Measurements from ENCODE around the gene LANCL2.
"Not testable (repeated sequence)": the region's sequence is repeated elsewhere in the genome, so short reads cannot be mapped to it uniquely, and the experiment has no call there.

LANCL2 gene

DNA sequence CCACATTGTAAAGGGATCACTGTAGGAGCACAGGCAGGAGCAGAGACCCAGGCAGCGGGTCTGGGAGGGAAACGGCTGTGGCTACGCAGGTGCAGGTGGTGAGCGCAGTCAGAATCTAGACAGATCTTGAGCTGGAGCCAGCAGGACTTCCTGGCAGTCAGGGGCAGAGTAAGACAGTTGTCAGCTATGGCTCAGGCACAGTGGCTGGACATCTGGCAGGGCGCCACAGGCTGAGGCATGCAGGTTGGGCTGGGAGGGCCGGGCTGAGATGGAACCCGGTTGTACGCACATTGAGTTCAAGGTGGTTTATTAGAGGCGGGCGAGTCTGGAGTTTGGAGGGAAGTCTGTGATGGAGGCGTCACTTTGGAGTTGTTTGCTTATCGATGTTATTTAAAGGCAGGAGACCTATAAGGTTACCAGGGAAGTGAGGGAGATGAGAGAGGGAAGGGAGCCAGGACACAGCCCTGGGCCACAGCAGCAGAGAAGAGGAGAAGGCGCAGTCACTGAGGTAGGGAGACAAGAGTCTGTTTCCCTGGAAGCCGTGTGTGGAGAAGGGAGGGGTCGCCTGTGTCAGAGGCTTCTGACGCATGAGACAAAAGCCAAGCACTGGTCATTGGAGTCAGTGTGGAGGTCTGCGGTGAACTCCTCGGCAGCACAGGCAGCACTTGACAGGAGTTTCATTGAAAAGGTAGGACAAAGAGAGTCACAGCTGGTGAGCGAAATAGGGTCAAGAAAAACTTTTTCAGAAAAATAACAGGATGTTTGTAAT is 73.8 kb downstream of the LANCL2 start:
- DNase-seq: no peak

DNA sequence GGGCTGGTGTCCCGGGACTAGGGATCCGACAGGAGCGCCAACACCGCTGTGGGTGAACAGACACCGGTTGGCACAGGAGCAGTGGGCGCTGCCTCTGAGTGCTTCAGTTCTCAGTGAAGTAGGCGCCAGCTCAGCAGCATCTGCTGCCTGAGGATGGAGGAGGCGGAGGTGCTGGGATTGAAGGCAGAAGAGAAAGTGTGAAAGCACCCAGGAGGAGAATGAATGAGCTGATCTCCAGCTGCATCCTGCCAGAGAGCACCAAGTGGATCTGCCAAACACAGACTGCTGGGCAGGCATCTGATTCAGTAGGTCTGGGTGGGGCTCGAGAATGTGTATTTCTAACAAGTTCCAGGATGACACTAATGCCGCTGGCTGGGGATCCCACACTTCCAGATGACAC is 74.5 kb downstream of the LANCL2 start:
- no peak for DNase-seq

DNA sequence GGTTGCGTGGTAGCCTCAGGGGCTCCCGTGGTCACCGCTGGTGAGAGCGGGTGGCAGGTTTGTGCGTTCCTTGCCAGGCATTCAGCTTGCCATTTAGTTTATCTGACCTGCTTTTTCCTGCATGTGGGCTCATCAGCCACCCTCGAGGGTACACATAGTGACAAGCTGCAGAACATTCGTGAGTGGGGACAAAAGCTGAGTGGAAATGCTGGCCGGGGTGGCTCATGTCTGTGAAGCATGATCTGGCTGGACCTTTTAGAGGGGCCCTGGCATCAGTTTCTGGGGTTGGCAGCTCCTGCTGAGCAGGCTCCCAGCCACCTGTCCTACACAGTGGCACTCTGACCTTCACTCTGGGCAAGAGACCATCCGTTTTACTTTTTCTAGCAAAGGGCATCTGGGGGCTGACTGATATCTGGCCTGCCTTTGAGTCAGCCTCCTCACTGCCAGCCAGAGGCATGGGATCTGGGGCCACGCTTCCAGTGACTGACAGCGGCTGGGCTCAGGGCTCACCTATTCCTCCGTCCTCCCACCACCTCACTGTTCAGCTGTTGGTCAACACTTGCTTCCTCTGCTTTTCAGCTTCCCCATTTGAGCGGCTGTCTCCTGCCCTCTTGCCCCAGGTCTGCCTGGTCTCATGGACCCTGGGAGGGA is 75.0 kb downstream of the LANCL2 start:
- no peak for DNase-seq

DNA sequence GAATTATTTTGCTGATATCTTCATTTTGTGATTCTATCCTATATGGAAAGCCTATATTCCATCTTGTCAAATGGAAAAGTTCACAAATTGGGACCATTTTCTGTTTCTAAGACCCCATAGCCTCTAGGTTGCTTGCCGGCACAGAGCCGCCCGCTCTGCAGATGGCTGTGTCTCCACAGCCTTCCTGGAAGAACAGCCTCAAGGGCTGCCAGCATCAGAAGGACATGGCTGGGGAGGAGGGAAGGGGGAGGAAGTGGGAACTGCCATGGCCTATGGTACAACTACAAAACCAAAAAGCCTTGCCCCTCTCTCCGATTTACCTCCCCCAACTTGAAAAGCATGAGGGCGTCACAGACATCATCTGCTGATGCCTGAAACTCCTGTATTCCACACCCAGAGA is 75.9 kb downstream of the LANCL2 start:
- DNase-seq: no peak

DNA sequence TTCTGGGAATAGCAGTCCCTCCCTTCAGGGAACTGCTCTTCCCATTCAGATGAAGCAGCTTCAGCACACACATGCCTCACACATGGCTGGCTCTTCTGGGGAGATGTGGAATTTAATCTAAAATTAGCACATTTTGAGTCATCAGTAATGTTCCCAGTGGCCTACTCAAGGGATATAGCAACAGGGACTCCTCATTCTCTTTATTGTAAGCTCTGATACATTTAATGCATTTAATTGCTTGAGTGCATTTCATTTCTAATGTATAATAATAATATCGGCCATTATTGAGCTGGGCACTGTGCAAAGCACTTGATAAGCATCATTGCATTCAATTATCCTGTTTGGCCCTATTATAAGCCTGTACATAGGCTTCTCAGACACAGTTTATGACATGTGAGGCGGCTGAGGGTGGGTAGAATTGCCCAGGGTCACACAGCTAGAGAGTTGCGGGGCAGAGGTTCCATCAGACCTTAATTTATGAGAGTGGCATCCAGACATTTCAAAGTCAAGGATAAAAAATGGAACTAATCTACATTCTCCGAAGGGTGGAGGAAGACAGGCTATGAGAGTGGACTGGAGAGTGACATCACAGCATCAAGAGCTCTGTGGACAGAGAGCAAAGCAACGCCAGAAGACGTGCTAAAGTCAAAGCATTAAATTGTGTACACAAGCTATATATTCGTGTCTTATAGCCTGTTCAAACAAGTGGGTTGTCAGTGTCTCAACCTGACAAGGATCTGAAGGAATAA is 76.8 kb downstream of the LANCL2 start:
- no peak for DNase-seq

DNA sequence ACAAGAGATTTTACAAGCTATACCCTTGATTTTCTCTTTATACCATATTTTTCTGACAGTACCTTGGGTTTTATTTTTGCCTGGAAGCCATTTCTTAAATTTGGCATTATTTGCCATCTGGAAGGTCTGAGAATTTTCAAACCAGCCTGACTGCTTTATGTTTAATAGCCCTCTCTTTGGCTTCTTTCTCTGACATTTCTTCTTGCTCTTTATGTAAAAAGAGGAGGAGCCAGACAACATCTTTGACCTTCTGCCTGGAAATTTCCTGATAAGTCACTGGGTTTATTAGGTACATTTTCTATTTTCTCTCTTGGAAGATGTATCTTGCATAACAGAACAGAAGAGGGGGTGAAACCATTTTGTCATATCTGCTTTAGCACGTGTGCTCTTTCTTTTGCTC is 79.6 kb downstream of the LANCL2 start:
- no peak for DNase-seq

DNA sequence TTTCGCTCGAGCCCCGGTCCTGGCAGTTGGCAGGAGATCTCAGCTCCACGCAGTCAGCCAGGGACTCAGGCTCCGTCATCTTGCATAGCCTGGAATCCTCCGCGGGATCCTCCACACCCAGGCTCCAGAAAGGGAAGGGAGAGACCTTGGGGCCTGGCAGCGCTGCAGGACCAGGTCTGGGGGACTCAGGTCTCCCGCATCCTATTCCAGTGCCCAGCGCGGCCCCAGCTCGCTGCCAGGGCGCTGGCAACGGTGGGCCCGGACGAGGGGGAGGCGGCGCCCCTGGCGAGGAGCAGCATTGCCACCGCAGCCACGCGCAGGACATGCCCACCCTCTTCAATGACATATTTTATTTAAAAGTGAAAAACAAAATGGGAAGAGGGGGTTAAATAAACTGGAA is 83.4 kb downstream of the LANCL2 start:
- DNase-seq: no peak

DNA sequence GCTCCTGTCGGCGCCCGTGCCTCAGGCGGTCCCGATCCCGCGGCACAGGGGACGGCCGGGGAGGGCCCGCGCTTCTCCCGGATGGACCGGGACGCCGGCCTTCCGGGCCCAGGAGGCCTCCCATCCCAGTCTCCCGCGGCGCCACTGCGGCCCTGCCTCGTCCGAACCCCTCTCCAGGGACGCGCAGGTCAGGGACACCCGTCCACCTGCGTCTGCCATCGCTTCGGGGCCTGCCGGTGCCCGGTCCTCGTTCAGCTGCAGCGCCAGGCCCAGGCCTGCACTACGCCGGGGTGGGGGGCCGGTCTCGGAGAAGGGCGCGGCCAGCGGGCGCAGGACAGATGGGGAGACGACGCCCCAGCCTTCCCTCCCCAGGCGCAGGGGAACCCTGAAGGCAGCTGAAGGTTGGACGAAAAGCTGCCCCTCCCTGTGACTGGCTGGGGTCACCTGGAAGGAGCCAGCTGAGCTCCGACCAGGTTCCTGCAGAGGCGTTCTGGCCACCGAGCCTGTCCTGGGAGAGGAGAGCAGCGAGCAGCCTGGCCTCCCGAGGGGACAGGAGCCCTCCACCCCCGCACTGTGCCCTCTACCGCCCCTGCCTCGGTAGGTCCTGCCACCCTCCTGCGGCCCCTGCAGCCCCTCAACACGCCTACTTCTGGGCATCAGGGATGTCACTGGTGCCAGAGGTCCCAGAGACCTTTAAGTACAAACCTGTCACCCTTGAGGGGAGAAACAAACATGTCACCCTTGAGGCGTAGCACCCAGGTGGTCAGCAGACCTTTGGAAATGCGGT is 84.3 kb downstream of the LANCL2 start:
- no peak for DNase-seq

DNA sequence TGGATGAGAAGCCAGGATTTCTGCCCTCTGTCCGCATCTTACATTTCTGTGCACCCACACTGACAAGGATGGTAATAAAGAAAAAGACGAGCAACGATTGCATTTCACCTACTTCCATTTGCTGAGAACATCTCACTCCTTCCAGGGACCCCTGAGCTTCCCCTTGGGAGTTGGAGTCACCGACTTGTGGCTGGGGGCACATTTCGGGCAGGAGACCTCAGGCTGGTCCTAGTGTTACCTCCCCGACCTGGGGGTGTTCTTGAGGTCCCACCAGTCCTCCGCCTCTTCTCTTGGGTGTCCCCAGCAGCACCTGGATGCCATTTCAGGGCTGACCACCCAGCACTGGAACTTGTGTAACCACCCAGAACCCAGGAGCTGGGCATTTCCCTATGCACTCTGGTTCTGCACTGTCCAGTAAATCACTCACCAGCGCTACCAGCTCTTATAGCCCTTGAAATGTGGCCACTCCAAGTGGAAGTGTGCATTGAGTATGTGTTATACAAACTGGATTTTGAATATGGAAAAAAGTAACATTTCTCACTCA is 84.9 kb downstream of the LANCL2 start:
- DNase-seq: no peak

DNA sequence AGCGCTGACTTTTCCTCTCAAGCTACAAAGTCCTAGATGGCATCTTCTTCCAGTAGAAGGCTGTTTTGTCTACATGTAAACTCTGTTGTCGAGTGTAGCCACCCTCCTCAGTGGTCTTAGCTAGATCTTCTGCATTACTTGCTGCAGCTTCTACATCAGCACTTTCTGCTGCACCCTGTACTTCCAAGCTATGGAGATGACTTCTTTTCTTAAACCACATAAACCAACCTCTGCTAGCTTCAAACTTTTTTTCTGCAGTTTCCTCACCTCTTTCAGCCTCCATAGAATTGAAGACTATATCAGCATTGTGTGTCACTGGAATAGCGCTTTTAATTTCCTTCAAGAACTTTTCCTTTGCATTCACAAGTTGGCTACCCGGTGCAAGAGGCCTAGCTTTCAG is 87.8 kb downstream of the LANCL2 start:
- no peak for DNase-seq

DNA sequence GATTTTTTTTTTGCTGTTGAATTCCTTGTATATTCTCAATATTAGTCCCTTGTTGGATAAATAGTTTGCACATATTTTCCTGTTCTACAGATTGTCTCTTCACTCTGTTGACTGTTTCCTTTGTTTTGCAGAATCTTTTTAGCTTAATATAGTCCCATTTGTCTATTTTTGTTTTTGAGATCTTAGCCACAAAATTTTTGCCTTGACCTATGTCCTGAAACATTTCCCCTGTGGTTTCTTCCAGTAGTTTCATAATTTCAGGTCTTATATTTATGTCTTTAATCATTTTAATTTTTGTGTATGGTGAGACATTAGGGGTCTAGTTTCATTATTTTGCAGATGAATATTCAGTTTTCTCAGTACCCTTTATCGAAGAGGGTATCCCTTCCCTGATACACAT is 92.7 kb downstream of the LANCL2 start:
- DNase-seq: no peak

DNA sequence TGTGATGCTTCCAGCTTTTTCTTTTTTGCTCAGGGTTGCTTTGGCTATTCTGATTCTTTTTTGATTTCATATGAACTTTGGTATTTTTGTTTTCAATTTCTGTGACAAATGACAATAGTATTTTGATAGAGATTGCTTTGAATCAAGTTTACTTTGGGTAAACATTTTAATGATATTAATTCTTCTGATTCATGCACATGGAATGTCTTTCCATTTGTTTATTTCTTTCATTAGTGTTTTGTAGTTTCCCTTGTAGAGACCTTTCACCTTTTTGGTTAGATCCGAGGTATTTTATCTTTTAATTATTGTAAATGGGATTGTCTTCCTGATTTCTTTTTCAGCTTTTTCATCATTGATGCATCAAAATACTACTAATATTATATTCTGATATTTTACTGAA is 93.2 kb downstream of the LANCL2 start:
- no peak for DNase-seq

DNA sequence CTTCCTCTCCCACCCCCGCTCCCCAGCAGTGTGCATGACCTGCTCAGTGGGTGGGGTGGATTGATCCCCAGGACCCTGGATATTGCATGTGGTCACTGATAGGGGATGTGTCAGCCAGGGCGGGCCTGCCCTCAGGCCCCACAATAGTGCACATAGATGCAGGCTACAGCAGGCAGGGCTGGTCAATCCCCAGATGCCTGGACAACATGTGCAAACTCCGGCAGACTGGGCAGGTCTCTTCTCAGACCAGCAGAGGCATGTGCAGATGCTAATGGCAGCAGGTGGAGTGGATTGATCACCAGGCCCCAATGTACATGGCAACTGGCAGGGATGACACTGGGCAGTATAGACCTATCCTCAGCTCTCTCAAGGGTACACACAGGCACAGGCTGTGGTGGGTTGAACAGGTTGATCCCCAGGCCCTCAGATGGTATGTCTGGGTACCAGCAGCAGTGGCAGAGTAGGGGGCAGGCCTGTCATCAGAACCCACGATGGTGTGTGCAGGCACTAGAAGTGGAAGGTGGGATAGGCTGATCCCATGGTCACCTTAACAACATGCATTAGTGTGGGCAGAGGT is 98.6 kb downstream of the LANCL2 start:
- no peak for DNase-seq

DNA sequence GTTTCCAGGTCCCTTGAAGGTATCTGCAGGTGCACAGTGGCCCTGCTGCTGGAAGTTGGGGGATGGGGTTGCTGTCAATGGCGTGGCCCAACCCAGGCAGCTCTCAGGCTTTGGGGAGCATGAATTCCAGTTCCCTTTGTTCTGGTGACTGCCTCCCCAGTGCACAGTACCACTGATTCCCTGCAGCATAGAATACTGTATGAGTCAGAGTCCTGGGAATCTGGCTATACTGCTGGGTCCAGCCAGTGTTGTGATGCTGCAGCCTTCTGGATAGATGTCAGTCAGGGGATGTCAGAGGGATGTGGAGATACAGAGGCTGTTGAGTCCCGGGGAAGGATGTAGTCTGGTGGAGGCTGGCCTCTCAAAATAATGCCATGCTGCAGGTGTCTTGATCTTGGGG is 99.3 kb downstream of the LANCL2 start:
- no peak for DNase-seq

DNA sequence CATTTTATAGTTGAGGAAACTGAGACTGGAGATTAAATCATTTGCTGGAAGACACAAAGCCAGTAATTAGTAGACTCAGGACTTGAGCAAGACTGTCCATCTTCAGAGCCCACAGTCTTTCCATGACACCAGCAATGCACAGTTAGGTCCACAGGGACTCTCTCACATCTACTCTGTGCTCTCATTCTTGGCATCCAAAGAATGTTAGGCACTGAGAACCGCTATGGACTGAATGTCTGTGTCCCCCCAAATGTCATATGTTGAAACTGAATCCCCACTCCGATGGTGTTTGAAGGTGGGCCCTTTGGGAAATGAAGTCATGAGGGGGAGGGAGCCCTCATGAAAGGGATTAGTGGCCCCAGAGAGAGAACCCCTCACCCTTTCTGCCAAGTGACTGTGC is 100.6 kb downstream of the LANCL2 start:
- DNase-seq: no peak

DNA sequence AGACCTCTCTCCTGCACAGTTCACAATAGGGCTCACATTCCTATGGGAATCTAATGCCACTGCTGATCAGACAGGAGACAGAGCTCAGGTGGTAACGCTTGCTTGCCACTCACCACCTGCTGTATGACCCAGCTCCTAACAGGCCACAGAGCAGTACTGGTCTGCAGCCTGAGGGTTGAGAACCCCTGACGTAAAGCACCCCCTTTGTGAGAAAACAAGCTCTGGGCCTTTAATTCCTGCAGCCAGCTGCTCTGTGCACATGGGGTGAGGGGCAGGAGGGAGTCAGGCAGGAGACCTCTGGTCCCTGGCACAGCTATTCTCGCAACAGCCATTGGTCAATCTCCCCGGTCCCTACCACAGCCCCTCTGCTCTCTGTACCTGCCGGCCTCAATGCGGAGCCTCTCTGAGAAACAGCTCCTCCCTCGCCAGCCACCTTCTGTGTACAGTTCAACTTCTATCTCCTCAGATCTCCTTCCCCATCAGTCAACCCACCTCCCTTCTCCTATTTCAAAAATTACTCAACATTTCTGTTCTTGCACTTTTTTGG is 102.0 kb downstream of the LANCL2 start:
- DNase-seq: no peak

DNA sequence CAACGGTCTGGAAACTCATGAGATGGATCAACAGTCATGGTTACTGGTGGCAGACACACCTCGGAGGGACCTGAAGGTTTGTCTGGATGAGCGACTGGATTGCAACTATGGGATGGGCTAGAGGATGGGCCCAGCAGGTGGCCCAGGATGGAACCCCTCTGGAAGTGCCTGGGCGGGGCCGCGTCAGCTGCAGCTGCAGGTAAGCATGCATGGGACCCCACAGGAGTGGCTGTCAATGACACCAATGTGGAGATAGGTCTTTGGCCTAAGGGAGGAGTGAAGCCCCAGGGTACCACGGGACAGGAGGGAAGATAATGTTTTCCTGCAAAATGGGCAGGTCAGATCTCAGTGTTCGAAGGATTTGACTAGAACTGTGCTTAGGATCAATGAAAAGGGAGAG is 103.4 kb downstream of the LANCL2 start:
- no peak for DNase-seq

DNA sequence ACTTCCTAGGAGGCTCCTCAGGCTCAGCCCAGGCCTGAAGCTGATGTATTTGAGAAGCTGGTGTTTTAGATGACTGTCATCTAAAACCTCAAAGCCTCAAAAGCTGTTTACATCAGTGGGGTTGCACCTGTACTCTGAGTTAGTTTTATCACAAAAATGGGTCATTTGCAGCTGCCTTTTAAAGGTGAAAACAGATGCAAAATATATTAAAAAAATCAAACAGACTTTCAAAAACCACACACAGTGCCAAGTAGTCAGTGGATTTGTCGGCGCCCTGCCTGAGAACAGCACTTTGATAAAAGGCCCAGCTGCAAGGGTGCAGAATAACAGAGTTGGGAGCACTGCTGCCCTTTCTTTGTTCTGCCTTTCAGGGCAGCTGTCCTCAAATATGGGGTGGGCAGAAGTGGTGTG is 104.1 kb downstream of the LANCL2 start:
- no peak for DNase-seq

DNA sequence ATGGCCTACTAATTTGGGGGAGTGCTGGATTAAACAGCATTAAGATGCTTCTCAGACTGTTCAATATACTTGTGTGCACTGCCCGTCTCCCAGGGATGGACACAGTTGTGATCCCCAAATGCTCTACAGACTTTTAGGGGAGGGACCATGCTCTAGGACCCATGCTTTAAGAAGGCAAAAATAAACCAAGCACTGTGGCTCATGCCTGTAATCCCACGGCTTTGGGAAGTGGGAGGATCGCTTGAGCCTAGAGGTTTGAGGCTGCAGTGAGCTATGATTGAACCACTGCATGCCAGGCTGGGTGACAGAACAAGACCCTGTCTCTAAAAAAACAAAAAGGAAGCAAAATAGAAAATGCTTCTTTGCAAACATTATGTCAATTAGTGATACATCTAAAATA is 104.6 kb downstream of the LANCL2 start:
- no peak for DNase-seq

DNA sequence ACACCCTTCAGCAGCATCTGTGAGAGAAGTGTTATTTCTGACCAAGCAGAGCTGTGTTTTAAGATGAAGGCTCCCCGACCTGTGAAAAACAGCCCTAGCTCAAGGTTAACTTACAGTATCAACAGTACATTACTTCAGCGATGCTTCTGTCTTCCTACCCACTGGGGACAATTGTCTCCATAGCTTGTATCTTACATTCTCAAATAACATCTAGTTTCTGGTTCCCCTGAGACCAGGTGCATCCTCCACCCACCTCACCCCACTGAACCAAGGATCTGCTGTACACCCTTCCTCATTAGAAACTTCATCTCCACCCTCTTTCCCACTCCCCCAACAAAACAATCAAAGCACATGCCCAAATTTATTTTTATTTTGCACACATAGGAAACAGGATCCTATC is 105.1 kb downstream of the LANCL2 start:
- no peak for DNase-seq

DNA sequence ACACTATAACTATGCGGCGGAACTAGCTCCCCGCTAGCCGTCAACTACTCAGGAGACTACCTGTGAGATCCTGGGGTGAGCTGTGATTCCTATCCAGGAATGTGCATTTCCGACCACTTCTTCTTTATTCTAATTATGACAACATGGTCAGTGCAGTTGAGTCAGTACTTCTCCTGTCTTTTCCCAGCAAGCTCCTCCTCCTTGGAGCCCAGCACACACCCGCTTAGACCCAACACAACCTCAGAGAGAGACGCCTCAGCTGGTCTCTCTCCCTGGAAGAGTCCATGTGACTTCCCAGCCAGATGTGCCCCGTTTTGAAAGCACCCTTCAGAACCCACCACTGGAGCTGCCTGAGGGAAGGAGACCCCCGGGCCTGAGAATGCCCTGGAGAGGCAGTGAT is 106.5 kb downstream of the LANCL2 start:
- not testable (repeated sequence) for DNase-seq

DNA sequence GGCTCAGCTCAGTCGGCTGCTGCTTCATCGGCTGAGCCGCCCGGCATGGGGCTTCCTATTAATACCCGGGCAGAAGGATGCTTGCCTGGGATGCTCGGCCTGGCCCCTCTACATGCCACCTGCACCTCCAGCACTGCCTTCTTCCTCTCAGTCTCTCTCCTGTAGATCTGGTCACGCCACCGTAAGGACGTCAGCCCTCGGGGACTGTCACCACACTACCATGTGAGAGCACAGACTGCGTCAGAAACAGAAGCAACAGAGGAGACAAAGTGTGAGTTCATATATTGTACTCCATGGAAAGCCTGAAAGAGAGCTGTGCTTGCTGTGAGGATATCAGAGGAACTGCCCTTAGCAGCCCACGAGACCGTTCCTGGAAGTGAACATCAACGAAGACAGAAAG is 107.3 kb downstream of the LANCL2 start:
- DNase-seq: not testable (repeated sequence)

Data from bone marrow (tissue), 2 donors.